Embryonic facial prominence (tissue), 1 donor: ENCODE results near the gene PTPA.
"Not testable (repeated sequence)": the region's sequence is repeated elsewhere in the genome, so short reads cannot be mapped to it uniquely, and the experiment has no call there.

Source experiments
- DNase-seq: peaks from one replicate; pipeline ENCODE4 v3.0.0-alpha.2; 2016; ENCODE audit errors: extremely low spot score

PTPA gene

DNA sequence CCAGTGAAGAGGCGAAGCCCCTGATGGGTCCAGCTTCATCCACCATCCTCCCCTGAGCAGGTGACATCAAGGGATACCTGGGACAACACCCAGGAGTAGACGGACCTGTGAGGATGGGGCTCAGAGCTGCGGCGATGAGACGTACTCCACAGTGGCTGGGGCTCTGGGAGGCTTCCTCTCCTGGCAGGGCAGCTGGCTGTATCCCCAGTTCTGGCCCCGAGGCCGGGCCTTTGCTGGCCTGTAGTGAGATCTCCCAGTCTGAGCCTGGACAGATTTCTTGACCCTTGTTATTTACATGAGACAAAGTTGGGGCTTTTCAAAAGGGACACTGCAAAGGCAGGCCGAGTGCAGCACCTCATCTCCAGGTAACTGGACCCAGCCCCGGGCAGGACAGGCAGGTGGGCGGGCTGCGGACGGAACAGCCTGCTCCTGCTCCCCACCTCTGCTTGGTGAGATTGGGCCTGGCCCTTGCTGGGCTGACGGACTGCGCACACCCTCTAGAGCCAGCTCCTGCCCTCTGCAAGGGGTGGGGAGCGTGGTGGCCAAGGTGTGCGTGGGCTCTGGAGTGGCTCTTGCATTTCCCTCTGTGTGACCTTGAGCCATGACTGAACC lies 43.8 kb downstream of the PTPA start:
- no peak for DNase-seq

DNA sequence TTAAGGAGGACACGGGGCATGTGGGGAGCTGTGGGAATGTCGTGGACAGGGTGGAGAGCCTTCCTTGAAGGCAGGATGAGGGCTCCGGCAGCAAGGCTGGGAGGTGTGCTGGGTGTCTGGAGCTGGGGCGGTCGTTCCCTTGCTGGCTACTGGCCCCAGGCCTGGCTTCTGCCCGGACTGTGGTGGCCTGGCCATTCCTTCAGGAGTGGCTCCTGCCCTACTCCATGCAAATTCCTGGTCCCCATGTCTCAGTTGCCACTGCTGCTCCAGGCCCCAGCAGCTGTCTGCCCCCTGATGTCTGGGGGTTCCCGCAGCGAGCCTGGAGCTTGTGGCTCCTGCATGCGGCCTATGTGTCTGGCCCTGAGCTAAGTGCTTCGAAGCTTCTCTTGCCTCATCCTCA lies 44.9 kb downstream of the PTPA start:
- no peak for DNase-seq

DNA sequence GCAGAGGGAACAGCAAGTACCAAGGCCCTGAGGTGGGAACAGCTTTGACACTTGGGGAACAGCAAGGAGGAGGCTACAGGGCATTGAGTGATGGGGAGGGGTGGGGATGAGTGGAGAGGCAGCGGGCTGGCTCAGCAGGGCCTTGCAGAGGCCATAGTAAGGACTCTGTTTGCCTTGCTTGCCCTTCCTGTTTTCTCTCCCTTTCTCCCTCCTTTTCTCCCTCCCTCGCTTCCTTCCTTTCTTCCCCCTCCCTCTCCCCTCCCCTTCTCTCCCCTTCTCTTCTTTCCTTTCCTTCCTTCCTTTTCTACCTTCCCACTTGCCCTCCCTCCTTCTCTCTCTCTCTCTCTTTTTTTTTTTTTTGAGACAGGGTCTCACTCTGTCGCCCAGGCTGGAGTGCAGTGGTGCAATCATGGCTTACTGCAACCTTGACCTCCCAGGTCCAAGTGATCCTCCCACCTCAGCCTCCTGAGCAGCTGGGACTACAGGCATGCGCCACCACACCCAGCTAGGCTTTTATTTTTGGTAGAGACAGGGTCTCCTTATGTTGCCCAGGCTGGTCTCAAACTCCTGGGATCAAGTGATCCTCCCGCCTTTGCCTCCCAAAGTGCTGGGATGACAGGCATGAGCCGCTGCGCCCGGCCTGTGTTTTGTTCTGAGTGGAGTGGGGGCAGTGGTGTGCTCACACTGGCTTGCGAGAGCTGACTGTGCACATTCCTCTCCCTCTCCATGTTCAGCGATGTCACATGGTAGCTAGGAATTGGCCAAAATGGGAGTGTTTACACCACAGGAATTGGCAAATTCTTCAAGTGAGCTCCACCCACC lies 49.7 kb downstream of the PTPA start:
- no peak for DNase-seq

DNA sequence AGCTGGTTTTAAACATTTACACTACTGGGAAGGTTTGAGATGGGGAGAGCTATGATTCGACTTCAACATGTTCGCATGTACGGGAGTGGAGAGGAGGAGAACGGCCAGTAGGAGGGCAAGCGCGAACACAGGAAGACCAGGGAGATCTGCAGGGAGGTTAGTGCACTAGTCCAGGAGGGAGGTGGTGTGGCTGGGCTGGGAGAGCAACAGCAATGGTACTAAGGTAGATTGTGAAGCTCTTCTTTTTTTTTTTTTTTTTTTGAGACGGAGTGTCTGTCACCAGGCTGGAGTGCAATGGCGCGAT lies 50.3 kb downstream of the PTPA start:
- no peak for DNase-seq

DNA sequence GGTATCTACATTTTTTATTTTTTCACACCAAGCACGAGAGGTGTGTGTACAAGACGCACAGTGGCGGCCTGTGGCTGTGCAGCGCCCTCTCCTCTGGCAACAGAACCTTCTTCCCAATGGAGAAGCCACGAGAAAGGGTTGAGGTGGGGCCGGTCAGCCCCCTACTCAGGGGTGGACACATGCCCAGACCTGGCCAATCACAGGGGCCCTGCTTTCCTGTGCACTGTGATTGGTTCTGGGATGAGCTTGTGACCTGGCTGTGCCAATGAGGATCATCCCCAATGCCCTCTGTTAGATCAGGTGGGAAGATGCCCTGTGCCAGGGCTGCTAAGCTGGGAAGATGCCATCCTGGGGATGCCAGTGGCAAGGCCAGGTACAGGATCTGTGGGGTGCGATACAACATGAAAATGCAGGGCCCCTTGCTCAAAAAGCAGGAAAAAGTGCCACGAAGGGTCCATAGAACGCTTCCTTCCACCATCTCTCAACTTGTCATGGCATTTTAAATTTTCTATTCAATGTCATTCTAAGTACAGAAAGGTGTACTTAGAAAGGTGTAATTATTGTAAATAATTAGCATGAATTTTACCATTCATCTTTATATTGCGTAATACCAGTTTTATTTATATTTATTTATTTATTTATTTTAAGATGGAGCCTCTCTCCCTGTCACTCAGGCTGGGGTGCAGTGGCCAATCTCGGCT lies 51.4 kb downstream of the PTPA start:
- no peak for DNase-seq

DNA sequence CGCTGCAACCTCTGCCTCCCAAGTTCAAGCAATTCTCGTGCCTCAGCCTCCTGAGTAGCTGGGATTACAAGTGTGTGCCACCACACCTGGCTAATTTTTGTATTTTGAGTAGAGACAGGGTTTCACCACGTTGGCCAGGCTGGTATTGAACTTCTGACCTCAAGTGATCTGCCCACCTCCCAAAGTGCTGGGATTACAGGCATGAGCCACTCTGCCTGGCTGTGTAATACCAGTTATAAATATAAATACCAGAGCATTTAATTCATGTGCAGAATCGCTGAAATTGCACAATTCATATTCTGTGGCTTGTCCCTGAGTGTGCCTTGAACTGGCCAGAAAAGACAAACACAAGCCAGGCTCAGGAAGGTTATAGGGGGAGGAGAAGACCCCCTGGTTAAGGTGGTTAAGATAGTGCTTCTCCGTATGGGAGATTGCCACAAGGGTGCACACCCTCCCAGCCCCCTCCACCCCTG lies 52.0 kb downstream of the PTPA start:
- not testable (repeated sequence) for DNase-seq

DNA sequence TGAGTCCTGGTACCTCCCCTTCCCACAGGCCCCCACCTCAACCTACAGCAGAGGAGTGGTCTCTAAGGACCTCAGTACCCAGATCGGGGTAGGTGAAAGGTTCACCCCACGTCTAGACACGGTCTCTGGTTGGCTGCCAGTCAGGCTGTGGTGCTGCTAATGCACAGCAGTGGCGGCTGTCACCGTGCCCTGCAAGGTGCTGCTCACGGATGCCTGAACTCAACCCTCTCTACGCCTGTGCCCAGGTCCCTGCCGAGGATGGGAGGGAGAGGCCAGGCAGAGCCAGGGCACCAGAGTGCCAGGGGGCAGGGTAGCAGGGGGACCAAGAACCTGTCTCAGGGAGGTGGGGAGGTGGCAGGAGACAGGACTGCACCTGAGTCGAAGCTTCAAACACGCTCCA lies 52.5 kb downstream of the PTPA start:
- DNase-seq = no peak

DNA sequence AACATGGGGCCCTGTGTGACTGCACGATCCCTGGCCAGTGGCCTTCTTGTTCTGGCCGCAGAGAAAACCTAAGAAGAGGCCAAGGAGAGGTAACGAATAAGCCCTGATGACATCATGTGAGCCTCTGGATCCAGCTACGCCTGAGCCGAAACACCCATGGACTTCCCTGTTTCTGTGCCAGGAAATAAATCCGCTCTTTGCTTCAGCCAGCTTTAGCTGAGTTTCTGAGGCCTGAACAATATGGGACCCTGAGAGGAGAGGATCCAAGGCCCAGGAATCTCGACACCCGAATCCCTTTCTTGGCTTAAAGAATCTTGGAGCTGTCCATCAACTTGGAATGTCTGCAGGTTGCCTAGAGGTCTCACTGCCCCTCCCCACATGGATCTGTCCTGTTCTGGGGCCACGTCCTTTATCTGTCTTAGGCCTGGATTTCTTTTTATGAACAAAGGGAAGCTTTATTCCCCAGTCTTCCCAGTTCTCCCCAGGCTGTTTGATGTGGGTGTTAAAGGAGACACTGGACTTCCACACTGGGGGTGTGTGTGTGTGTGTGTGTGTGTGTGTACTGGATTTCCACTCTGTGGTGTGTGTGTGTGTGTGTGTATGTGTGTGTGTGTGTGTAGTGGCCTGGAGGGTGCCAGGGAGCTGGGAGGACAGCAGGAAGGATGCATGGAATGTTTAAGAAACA lies 53.2 kb downstream of the PTPA start:
- no peak for DNase-seq

DNA sequence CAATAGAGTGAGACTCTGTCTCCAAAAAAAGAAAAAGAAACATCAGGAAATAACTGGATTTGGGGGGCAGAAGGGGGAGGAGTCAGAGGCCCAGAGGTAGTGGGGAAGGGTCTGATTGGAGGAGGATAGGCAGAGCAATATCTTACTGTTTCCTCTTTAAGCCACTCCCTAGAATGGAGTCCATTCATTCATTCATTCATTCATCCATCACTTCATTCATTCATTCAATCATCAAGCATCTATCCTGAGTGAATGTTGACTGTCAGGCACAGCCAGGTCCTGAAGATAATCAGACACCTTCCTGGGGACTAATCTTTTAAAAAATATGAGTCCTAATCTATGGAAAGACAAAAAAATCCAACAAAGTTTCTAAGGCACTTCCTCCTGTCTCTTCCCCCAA lies 54.0 kb downstream of the PTPA start:
- no peak for DNase-seq

DNA sequence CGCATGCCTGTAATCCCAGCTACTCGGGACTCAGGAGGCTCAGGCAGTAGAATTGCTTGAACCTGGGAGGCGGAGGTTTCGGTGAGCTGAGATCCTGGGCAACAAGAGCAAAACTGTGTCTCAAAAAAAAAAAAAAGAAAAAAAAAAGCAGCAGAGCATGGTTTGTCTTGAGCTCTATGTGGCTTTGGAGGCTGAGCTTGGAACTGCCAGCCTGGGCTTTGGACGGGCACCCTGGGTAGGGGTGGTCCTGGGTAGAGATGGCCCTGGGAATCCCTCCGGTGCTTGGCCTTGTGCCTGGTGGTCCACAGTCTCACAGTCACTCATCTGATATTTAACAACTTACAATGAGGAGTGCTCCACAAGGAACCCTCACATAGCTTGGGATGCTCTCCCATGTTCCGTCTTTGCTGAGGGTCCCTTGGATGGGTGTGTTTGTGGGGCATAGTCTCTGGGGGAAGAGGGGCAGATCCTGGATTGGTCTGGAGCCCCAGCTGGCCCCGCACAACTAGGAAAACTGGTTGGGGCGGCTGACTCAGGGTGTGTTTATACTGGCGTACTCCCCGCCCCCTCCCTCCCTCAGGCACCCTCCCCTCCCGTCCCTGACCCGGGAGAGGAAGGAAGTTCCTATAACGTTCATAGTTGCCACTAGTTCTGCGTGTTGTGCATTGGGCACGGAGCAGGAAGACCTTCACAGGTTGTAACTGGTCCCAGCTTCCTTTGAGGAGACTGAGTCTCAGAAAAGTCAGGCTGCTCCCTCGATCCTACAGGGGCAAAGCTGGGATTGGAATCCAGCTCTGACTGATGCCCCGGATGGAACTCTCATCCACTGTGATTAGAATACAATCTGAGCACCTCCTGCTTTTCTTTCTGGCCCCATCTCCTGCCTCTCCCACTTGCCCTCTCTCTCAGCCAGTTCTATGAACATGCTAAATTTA lies 55.7 kb downstream of the PTPA start:
- DNase-seq = no peak

DNA sequence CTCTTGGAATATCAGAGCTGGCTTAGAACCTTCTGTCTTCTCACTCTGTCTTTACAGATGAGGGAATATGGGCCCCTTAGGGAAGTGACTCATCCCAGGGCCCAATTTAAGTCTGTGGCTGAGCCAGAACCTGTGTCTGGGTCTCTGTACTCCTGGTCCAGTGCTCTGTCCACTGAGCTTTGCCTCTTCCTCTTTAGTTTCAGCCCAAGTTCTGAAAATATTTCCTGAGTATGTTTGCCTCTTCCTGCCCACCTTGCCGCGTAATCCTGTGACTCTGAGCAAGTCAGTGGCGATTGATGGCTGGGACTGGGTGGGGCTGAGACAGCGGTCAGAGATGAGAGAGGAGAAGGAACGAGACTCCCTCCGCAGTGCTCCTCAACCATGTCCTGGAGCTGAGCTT lies 59.0 kb downstream of the PTPA start:
- DNase-seq = no peak

DNA sequence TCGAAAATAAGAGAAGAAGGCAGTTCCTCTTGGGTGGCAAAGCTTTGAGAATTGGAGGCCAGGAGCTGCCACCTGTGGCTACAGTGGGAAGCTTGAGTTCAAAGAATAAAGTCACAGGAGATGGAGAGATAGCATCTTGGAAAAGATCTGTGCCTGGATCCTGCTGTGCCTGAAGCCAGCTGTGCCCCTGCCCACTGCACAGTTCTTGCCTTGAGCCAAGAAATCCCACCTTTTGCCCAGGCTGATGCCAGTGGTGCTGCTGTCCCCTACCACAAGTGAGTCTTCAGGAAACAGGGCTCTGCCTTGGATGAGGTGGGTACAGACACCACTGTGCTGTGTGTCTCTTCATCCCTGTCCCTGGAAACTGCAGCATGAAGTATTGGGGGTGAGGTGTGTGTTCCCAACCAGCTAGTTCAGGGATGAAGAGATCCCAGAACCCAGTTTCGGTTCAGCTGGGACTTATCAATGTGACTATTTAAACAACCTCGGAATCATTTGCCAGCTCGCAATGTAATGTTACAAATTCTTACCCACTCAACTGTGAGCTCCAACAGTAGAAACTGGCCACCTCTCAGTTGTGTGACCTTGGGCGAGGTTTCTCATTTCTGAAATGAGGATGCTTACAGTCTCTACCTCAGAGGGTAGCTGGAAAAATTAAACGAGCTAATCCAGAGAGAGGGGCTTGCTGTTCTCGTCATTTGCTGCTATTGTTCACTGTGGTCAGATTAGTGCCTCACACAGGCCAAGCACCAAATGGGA lies 61.0 kb downstream of the PTPA start:
- no peak for DNase-seq

DNA sequence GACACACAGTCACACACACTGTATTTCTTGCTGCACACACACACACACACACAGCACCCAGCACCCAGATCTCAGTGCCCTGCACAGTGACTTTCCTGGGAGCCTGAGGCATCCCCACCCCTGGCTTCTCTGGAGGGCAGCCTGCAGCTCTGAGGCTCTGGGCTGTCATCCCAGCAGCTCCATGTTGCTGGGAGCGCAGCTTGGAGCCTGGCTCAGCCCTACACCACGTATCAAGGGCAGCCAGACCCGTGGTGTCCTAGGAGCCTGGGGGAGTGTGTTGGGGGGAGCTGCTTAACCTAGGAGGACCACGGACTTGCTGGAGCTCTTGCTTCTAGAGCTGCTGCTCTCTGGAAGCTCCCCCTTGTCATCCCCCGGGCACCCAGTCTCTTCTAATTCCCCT lies 61.6 kb downstream of the PTPA start:
- DNase-seq = no peak

DNA sequence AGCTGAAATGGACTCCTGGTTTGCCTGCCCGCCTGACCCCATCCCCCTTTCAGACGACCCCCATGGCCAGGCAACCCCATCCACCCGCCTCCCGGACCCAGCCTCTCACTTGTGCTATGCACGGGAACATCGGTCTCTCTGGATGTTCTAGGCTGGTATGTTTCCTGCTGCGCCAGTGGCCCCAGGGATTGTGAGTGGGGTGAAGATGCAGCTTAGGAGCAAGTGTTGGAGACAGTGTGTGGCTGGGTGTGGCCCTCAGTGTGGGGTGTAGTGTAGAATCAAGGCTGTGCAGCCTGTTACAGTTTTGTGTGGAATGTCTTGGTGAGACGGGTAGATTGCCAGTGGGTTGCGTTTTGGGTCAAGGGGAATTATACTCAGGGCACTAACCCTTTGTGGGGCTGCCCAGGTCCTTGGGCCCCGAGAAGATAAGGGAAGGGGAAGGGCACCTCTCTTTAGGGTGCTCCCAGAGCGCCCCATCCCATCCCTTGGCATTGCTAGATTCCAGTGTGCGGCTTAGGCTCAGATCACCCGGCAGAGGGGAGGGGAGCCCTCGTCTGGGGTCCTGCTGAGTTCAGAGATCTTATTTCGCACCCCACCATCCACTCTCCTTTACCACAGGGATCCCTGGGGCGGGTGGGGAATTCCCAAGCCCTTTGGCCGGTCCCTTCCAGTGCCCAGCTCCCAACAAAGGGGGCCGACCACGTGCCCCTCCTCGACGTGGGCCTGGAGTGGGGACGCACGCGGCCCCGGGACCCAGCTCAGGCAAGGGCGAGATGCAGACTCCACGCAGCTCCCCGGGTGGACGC lies 62.3 kb downstream of the PTPA start:
- no peak for DNase-seq

DNA sequence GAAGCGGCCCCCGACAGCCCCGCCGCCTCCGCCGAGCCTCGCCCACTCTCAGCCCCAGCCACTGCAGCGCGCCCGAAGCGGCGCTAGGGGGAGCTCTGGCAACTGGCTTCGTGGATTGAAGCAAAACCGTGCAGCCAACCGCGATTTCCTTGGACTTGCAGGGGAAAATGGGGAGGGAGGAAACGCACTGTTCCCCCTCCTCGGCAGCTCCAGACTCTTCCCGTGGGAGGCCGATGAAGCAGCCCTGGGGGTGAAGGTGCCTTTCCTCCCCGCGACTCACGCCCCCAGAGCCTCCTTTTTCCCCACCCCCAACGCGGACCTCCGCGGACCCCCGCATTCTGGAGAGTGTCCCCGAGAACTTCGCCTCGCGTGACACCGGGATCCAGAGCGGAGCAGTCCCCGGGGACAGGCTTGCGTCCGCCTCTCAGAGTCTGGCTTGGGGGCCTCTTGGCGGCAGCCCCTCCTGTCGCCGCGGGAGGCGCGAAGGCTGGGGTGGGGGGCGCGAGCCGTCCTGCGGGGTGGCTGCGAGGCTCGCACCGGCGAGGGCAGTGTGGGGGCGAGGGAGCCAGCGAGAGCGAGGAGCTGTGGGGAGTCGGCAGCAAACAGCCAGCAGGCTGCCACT lies 63.0 kb downstream of the PTPA start:
- peak; percentile 86 for DNase-seq

DNA sequence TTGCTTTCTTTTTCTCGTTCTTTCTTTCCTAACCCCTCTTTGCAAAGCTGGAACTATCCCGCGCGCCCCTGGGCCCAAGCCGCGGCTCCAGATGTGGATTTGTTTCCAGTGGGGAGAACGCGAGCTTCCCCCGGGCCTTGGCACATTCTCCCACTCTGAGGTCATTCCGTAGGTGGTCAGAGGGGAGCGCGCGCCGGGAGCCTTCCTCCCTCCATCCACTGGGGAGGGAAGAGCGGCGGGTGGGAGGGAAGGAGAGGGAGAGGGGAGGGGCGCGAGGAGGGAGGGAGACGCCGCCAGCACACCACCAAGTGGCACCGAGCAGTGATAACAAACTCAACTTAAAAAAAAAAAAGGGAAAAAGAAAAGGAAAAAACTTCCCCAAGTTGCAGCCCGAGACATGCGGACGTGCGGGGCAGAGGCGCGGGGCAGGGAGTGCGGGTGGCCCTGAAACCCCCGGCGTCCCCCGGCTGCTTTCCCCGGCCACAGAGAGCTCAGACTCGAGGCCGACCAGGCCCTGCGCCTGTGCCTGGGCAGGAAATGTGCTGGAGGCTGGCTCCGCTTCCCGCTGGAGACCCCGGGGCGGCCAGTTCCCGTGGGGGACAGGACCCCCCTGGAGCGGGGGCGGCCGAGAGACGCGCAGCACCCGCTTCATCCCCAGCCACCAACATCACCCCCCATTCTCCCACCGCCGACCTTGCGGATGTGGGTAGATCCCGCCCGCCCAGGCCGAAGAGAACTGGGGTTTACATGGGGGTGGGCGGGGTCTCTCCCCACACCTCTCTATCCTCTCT lies 63.7 kb downstream of the PTPA start:
- peak; percentile 78 for DNase-seq

DNA sequence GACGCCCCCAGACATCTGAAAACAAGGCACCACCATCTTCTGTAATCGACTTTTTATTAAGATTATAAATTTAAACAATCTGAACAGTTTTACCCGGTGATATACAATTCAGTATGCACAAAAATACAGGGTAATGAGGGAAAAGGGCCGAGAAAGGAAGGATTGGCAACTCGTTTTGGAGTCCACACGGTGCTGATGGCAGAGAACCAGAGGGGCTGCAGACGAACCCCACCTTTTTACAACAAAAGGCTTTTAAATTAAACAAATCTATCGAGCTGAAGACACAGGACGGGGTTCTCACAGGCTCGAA lies 64.3 kb downstream of the PTPA start:
- DNase-seq = no peak

DNA sequence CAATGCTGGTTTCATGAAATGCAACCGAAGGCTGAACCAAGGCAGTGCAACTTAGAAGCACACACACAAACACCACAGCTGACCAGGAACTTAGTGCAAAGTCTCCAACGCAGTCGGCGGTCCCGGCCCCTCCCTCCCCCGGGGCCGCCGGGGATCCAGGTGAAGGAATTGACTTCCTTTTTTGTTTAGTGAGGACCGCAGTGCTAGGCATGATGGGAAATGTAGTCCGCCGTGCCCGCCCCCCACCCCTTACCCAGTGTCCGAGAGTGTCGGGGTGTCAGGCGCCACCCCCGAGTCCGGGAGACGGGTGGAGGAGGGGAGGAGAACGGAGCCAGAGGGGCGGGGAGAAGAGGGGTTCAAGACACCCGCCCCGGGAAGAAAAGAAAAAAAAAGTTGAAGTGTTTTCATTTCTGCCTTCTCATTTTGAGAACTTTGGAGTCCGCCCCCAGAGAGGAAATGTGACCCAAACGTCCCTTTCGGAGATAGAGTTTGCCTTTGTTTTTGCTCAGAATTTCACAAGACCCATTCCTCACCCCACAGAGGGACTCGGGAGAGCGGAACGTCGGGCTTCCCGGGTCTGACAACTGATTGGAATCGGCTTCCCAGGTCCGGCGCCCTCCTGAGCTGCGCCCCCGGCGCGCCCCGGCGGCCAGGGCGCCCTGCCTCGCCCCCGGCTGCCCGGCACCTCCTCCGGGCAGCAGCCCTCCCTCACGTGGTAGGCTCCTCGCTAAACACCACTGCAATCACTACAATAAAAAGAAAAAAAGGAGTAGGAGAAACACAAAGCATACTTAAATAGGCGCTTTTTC lies 64.8 kb downstream of the PTPA start:
- peak; percentile 79 for DNase-seq
